Measurements from ENCODE around the gene NEURL2.
"Not testable (repeated sequence)": the region's sequence is repeated elsewhere in the genome, so short reads cannot be mapped to it uniquely, and the experiment has no call there.

Gene NEURL2

DNA sequence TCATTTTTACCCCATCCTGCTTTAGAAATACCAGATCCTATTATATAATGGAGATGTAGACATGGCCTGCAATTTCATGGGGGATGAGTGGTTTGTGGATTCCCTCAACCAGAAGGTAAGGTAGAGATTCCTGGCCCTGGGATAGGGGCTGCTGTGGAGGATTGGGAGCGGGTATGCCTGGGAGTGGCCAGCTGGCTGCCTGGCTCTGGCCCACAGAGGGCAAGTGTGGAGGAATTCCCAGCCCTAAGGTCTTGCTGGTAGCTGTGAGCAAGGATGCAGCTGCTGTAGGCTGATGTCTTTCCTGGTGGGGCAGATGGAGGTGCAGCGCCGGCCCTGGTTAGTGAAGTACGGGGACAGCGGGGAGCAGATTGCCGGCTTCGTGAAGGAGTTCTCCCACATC, 6.7 kb upstream of the NEURL2 start:
- no peak for DNase-seq

DNA sequence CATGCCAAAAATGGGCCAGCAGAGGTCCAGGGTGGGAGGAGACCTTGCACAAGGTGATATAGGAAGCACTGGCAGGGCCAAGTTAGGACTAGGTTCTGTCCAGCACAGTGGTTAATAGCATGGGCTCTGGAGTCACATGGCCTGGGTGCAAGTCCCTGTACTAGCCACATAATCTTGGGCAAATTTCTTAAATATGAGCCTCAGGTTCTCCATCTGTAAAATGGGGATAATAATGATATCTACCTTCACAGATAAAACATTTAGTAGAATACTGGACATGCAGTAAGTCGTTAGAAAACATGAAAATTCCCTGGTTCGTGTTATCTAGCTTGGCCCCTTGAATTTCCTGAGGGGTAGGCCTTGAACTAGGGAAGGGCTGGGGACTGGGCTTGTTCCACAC, 6.3 kb upstream of the NEURL2 start:
- no peak for DNase-seq

DNA sequence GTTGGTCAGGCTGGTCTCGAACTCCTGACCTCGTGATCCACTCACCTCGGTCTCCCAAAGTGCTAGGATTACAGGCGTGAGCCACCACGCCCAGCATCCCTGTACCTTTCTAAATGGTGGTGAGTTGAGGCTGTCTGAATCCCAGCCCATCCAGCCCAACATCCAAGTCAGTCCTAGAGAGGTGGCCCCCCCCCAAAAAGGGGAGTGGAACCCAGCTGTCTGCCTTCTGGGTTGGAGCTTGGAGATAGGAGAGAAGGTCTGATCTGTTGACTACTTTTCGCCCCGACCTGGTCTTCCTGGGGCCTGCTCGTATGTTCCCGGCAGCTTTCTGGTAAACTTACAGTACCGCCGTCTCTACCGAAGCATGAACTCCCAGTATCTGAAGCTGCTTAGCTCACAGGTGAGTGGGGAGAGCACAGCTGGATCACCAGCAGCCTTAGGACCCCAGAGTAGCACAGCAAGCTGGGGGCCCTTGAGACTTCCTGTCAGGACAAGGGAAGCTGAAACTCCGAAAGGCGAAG, 5.7 kb upstream of the NEURL2 start:
- no peak for DNase-seq

GRCh38 chr20:45894797-45895196, 3.8 kb upstream of the NEURL2 start:
- no peak for DNase-seq

- no peak for DNase-seq
Measured at GRCh38 chr20:45893831-45894230, 2.8 kb upstream of the NEURL2 start.

GRCh38 chr20:45892828-45893500, 2.0 kb upstream of the NEURL2 start:
- DNase-seq = no peak

DNA sequence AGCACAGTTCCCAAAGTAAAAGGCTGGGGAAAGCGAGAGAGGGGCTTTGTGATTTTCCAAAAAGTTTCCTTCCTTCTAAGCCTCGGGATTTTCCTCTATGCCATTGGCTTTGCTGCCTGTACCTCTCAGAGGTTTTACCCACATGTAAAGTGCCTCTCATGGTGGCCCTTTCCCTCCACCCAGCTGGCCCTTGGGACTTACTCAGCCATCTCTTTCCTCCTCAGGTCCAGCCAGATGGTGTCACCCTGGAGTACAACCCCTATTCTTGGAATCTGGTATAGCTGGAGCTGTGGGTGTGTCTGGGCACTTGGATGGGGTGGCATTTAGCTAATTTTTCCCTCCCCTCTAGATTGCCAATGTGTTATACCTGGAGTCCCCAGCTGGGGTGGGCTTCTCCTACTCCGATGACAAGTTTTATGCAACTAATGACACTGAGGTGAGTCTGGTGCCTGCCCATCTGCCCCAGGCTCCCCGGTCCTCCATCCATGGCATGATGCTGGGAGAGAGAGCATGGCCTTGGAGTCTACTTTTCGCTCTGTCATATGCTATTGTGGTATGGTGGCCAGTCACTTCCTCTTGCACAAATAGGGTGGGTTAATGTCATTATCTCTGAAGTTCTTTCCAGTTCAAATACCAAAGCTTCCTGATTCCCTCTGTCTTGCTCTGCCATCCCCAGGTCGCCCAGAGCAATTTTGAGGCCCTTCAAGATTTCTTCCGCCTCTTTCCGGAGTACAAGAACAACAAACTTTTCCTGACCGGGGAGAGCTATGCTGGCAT, 1.2 kb upstream of the NEURL2 start:
- DNase-seq = no peak

DNA sequence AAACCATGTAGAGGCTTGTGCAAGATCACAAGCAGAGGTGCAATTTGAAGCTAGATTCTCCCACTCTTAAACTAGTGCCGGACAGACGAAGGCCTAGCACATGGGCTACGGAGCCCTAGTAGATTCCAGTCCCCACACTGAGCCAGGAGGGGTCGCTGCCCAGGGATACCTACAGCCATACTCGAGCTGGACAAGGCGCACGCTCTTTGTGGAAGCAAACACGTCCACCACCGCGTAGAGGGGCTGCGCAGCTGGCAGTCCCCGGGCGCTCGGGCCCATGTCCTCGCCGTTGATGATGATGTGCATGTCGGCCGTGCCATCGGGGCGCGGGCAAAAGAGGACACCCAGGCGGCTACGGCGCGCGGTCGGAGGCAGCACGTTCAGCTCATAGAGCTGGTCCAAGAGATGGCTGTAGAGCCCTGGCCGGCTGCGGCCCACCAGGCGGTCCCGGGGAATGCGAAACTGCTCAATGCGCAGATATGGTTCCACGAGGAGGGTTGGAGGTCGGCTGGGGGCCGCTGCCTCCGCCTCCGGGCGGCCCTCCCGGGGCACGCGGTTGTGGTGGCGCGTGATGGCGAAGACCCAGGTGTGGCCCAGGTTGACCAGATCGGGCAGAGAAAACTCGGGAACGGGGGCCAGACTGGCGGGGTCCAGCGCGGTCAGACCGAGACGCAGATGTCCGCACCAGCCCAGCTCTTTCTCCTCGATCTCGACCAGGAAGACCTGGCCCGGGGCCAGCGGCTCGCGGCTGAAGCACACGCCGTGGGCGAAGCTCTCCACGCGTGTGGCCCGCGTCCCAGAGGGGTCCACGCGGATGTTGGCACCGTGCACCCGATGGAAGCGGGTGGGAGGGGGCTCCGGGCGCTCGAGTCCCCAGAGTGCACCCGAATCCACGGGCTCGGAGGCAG, 677 bp downstream of the NEURL2 start:
- DNase-seq = peak; percentile 55

DNA sequence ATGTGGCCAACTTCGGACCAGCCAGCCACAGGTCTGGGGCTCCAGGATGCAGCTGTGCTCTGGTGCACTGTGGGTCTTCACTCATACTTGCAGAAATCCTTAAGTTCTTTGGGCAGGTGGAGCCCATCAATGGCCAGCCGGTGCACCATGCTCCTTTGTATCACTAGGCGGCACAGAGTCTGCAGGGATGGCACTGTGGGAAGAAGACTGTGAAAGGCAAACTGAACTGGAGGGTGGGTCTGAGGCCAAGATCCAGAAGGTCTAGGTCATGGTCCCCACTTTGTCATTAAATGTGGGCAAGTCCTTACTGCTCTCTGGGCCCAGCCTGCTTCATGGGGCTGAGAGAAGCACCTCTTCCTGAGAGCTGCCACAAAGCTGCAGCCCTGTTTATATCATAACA, 2.3 kb downstream of the NEURL2 start:
- no peak for DNase-seq

DNA sequence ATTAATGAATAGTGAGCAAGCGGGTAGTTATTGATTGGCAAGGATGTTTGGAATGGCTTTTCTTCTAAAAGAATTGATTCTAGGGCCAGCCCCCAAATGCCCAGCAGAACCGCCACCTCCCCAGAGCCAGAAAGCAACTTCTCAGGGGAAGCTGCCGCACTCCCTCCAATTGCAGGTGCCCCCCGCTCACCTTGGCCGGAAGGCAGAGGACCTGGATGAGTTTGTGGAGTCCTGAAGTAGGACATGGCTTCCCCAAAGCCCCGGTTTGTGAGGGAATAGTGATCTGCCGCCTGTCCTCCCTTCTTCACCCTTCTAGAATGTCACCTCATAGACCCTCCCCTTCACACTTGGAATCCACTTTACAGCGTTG, 3.7 kb downstream of the NEURL2 start, which contains the start of gene SPATA25:
Gene SPATA25 (minus strand): TSS at position 277 of the 370 bp plus-strand sequence. CDS start 32 bp downstream, at position 245.
- no peak for DNase-seq

DNA sequence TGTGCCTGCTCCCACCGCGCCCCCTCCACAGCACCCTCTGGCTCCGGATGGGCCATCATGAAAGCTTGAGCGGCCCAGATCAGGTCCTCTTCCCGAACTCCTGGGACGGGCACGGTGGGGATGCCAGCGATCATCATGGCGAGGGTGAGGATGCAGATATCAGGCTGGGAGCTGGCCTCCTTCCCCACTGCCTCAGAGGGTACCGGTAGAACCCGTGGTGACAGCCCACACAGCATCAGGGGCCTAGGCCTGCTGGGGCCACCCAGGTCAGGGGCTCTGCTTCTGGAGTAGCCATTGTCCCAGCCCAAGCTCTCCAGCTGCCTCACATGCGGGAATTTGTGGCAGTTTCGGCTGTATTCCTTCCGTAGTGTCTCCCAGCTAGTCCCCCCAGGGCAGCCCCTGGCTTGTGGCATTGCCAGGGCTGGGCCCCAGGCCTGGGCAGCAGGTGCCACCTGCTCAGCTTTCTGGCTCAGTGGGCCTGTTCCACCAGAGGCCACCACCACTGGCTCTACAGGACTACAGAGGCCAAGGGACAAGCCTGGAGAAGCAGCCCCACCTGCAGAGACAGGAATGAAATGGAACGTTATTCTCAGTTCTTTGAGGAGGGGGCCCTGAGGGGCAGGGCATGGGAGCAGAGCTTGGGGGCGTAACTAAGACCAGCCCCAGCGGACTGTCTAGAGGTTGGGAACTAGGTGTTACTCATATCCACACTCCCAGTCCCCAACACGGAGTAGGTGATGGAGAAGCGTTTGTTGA, 4.2 kb downstream of the NEURL2 start:
- no peak for DNase-seq

- DNase-seq = no peak
Measured at GRCh38 chr20:45883100-45883469, 7.9 kb downstream of the NEURL2 start.

DNA sequence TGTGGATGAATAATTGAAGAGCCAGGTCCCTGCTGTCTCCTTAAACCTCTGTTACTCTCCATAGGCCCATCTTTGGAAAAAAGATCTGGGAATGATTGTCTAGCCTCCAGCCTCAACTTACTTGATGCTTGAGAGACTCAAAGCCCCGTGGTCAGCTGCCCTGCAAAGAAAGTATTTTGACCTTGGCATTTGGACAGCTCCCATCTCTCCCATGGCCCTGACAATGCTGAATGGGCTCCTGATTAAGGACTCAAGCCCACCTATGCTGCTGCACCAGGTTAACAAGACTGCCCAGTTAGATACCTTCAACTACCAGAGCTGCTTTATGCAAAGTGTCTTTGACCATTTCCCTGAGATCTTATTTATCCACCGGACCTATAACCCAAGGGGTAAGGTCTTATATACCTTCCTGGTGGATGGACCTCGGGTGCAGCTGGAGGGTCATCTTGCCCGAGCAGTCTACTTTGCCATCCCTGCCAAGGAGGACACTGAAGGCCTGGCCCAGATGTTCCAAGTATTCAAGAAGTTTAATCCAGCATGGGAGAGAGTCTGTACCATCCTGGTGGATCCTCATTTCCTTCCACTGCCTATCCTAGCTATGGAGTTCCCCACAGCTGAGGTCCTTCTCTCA, 8.4 kb downstream of the NEURL2 start:
- DNase-seq = no peak

GRCh38 chr20:45880988-45881788, 9.8 kb downstream of the NEURL2 start, which contains the start of gene ZSWIM1:
ZSWIM1 (plus strand) TSS chr20:45881227; CDS start chr20:45882593, 1,366 bp downstream.
- DNase-seq = peak; percentile 99

- no peak for DNase-seq
Measured at GRCh38 chr20:45878076-45878761, 12.8 kb downstream of the NEURL2 start.

DNA sequence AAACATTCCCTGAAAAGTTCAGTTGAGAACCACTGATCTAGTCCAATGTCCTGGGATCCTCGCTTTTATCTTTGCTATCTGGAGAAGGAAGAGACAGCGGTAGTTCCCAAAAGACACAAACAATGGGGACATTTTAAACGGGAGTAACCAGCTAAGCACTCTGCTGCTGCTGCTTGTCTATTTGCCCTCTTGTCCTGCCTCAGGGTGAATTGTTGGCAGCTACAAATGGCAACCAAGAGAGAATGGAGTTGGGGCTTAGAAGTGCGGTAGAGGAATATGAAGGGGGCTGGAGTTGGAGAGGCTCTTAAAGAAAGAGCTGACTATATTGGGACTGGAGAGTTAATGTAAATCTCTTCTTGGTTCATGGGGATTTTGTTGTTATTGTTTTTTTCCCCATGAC, 16.4 kb downstream of the NEURL2 start:
- no peak for DNase-seq

GRCh38 chr20:45874104-45874481, 16.9 kb downstream of the NEURL2 start:
- DNase-seq = not testable (repeated sequence)

GRCh38 chr20:45873409-45874103, 17.5 kb downstream of the NEURL2 start:
- no peak for DNase-seq

DNA sequence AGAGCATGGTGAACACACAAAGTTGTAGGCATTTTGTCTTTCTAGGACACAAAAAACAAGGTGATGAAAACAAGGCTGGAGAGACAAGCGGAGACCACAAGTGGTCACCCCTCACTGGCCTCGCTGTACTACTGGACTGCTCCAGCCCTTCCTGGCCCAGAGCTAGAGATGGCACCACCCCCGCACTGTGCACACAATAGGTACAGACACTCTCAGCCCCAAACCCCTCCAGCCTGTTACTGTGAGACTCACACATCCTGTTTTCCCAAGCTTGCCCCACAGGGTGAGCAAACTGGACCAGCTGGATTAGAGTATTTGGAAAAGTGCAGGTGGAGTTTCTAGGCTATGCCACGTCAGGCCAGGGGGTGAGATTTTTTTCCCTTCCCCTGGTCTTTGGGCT, 18.4 kb downstream of the NEURL2 start:
- DNase-seq = no peak

DNA sequence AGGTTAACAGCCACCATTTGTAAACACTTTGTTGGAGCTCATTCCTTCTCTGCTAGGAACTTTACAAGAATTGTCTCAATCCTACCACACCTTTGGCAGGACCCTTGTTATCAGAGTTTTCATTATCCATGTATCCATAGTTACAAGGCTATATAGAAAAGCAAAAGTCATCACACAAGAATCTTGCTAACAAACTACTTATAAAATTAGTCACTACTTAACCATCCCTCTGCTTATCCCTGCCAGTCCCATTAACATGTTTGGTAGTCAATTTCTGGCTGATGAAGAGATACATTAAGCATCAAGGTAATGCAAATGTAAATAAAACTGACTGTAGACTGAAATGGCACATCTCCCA, 23.2 kb downstream of the NEURL2 start:
- DNase-seq = no peak

All from stimulated activated CD4-positive, alpha-beta T cell treated with anti-CD3 and anti-CD28 coated beads, Interleukin-4, amount 100 ng/mL, for 1 hour (primary cell).